Measurements from ENCODE around the gene PNMA8A.

The PNMA8A gene

GRCh38 chr19:46471811-46472543, 614 bp upstream of the PNMA8A start:
- H3K4me3 ChIP-seq (replicated peaks; ENCODE audit: insufficient read depth, low read length): no peak overlapping the region
- no peak overlapping the region for H3K27ac ChIP-seq (replicated peaks)
- H3K27me3 ChIP-seq (ENCODE audit: insufficient read depth, poor library complexity, severe bottlenecking): peaks cover 16% of the 10 kb centered on the region
- no peak for DNase-seq (ENCODE audit: low read depth in 1 of 2, low spot score in 1 of 2)
- TF ChIP-seq POLR2AphosphoS5 (IDR thresholded peaks at IDR 0.05; ENCODE audit: low read depth): no peak
- TF ChIP-seq CTCF (IDR thresholded peaks at IDR 0.05; ENCODE audit: insufficient read depth, low read length): no peak
- no peak for TF ChIP-seq REST (IDR thresholded peaks at IDR 0.05; ENCODE audit: insufficient replicate concordance, low read depth)
- TF ChIP-seq SPI1 (IDR thresholded peaks at IDR 0.05; ENCODE audit: borderline replicate concordance, low read depth): no peak

- Histone ChIP-seq H3K4me3 (replicated peaks; ENCODE audit: insufficient read depth, low read length) (no peak overlapping the region), H3K27ac (replicated peaks) (no peak overlapping the region), H3K27me3 (ENCODE audit: insufficient read depth, poor library complexity, severe bottlenecking) (peaks cover 16% of the 10 kb centered on the region)
- TF ChIP-seq SPI1 (IDR thresholded peaks at IDR 0.05; ENCODE audit: borderline replicate concordance, low read depth) (no peak), REST (IDR thresholded peaks at IDR 0.05; ENCODE audit: insufficient replicate concordance, low read depth) (no peak), POLR2AphosphoS5 (IDR thresholded peaks at IDR 0.05; ENCODE audit: low read depth) (no peak), CTCF (IDR thresholded peaks at IDR 0.05; ENCODE audit: insufficient read depth, low read length) (no peak), GABPA (IDR thresholded peaks at IDR 0.05; ENCODE audit: low read depth) (no peak)
- no peak for DNase-seq (ENCODE audit: low read depth in 1 of 2, low spot score in 1 of 2)
Observed at GRCh38 chr19:46470376-46470775, 987 bp downstream of the PNMA8A start.

GRCh38 chr19:46469541-46470185, 1.7 kb downstream of the PNMA8A start:
- no peak overlapping the region for H3K4me3 ChIP-seq (replicated peaks; ENCODE audit: insufficient read depth, low read length)
- peaks cover 16% of the 10 kb centered on the region for H3K27me3 ChIP-seq (ENCODE audit: insufficient read depth, poor library complexity, severe bottlenecking)
- no peak overlapping the region for H3K27ac ChIP-seq (replicated peaks)
- TF ChIP-seq CTCF (IDR thresholded peaks at IDR 0.05; ENCODE audit: insufficient read depth, low read length) (no peak), REST (IDR thresholded peaks at IDR 0.05; ENCODE audit: insufficient replicate concordance, low read depth) (no peak), GABPA (IDR thresholded peaks at IDR 0.05; ENCODE audit: low read depth) (no peak)
- no peak for DNase-seq (ENCODE audit: low read depth in 1 of 2, low spot score in 1 of 2)

Data from HL-60 (cell line).